Heart right ventricle (tissue), 16 donors: ENCODE results near the gene COL7A1. TPM values are rescaled to one million over a fixed set of nuclear protein-coding genes. Genes with fewer than 3 reads are reported as not detected.

Experiments used
- ATAC-seq, 8 donors: fragments of 200-7000 bp; cut with Tn5 transposase; one replicate each; pipeline ENCODE4 v1.9.1; 2020; ENCODE audit warnings: mild to moderate bottlenecking in 8 of 8, moderate library complexity in 8 of 8, moderate number of reproducible peaks in 1 of 8
- DNase-seq, 2 donors: peaks; one replicate each; pipeline ENCODE4 v3.0.0-alpha.2; 2020
- H3K27ac ChIP-seq, 10 donors: fragments of 200-600 bp; sonication (generic) in 2 of 10; one replicate each; pipeline versions ENCODE4 v1.5.0 to v1.8.0; 2020 to 2022; ENCODE audit warnings: mild to moderate bottlenecking in 3 of 10
- H3K27me3 ChIP-seq, 7 donors: fragments of 200-600 bp; one replicate each; pipeline ENCODE4 v1.8.0; 2021 to 2022; ENCODE audit warnings: mild to moderate bottlenecking in 2 of 7
- H3K36me3 ChIP-seq, 9 donors: fragments of 200-600 bp; sonication (generic) in 1 of 9; one replicate each; pipeline versions ENCODE4 v1.5.0 to v1.8.0; 2020 to 2022; ENCODE audit warnings: mild to moderate bottlenecking in 2 of 9
- H3K4me1 ChIP-seq, 9 donors: fragments of 200-600 bp; sonication (generic) in 1 of 9; one replicate each; pipeline versions ENCODE4 v1.5.0 to v1.8.0; 2020 to 2022; ENCODE audit warnings: mild to moderate bottlenecking in 4 of 9
- H3K4me3 ChIP-seq, 10 donors: fragments of 200-600 bp; sonication (generic) in 2 of 10; one replicate each; pipeline versions ENCODE4 v1.5.0 to v1.8.0; 2020 to 2022; ENCODE audit warnings: mild to moderate bottlenecking in 7 of 10, moderate library complexity in 2 of 10
- H3K9me3 ChIP-seq, 11 donors: fragments of 200-600 bp in 10 of 11; sonication (generic) in 2 of 11; one replicate each; pipeline versions ENCODE4 v1.5.0 to v1.8.0; 2013 to 2022; ENCODE audit warnings: mild to moderate bottlenecking in 2 of 11, control low read depth in 1 of 11, moderate library complexity in 1 of 11
- WGBS, 2 donors: extraction: QIAGEN DNeasy Blood & Tissue Kit; methylation state at CpG; one replicate each; pipeline ENCODE4 v1.1.7; 2013; ENCODE audit warnings: inconsistent platforms in 1 of 2; 5-methylcytosine and 5-hydroxymethylcytosine counted together
- intact Hi-C, 10 donors: fragments of 100-400 bp; cut with DNase I; formaldehyde crosslinking; loops; one replicate each; pipeline versions ENCODE4 v1.11.1 to v1.14.2; 2022
- polyA plus RNA-seq, 2 donors: library from polyadenylated mRNA; stranded (reverse); fragments of 200-250 nt; gene quantifications; one replicate each; pipeline ENCODE4 v1.2.3, GENCODE V29; 2013
- total RNA-seq, 10 donors: library from RNA; stranded (reverse); fragmentation: NEBNext Ultra II Directional in 3 of 10; extraction: Animal tissue kit (Norgen Biotek cat#: 25700) in 3 of 10; gene quantifications; one replicate each; pipeline versions ENCODE4 v1.2.1 to v1.2.4, GENCODE V29; 2021 to 2023
- TF ChIP-seq, protein P1 (sequence below), 9 donors: fragments of 200-600 bp; sonication (generic) in 2 of 9; IDR thresholded peaks; one replicate each; pipeline versions ENCODE4 v1.5.0 to v1.8.0; 2021 to 2022; ENCODE audit warnings: antibody characterized with exemption in 9 of 9, mild to moderate bottlenecking in 5 of 9, moderate library complexity in 1 of 9
- donor health status: Arrhythmogenic right ventricular cardiomyopathy.
- donor health status: ischemic (EF 13 %, LVEDD 7.1; RV severe dilation, severe dysfunction).
- donor health status: healthy with polysubstance abuse.
- donor health status: DM: no; HTN: yes; CAD: no.
- donor health status: DM: no; HTN: no; CAD: no.
- donor health status: ischemic (EF 25% LVEDD 6.9; RV normal size, moderate dysfunction).
- donor health status: ischemic (EF 25% LVEDD 5.7; RV mildly dilated, moderate dysfunction).
- donor health status: healthy.
- donor health status: DM: yes; HTN: yes; CAD: no.
- donor health status: Ischemic cardiomyopathy.
- donor health status: ischemic (EF 35%, LVEDD 5.7; RV mildly dilated, moderate dysfunction).
- donor health status: nonischemic (EF 11% LVEDD 7.7; RV severe dilation, severe dysfunction).
- donor health status: DM: yes; HTN: yes; CAD: no.
- donor health status: PGD.
- donor health status: ischemic (EF 29% LVEDD 5.4; RV normal size, mild dysfunction).
- donor health status: nonischemic (EF 23%, LVEDD 6.1; RV moderate dilation, normal function).

The COL7A1 gene
- total and polyA plus RNA-seq, 12 donors = 6.1 to 63.5 (median 12.6) TPM

DNA sequence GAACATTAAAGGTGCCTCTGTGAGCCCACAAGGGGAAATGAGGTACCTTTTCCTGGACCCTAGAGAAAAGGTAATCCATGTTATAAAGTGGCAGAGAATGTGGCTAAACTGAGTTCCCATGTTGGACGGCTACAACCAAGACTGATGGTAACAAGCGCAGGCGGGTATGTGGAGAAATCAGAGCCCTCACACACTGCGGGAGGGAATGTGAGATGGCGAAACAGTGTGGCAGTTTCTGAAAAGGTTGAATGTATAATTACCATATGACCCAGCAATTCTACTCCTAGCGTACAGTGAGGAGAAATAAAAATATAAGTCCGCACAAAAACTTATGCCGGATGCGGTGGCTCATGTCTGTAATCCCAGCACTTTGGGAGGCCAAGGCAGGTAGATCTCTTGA lies 67.1 kb downstream of the COL7A1 start:
- H3K4me1 ChIP-seq = peaks cover 0 to 42% (median 0%) of the 10 kb centered on the region in 9 donors
- H3K27me3 ChIP-seq = no peaks in the 10 kb centered on the region
- 92 to 98% methylated on average over 9 of the region's 9 CpGs for WGBS, 2 donors
- no peak overlapping the region for H3K4me3 ChIP-seq
- peaks cover 0 to 58% (median 0%) of the 10 kb centered on the region in 9 donors for H3K36me3 ChIP-seq
- peak overlapping the region in 1 of 10 donors; percentile 40 for H3K27ac ChIP-seq
- ATAC-seq (no peak), DNase-seq (no peak)
- intact Hi-C loops = no loop called here
- TF ChIP-seq, protein P1, sequence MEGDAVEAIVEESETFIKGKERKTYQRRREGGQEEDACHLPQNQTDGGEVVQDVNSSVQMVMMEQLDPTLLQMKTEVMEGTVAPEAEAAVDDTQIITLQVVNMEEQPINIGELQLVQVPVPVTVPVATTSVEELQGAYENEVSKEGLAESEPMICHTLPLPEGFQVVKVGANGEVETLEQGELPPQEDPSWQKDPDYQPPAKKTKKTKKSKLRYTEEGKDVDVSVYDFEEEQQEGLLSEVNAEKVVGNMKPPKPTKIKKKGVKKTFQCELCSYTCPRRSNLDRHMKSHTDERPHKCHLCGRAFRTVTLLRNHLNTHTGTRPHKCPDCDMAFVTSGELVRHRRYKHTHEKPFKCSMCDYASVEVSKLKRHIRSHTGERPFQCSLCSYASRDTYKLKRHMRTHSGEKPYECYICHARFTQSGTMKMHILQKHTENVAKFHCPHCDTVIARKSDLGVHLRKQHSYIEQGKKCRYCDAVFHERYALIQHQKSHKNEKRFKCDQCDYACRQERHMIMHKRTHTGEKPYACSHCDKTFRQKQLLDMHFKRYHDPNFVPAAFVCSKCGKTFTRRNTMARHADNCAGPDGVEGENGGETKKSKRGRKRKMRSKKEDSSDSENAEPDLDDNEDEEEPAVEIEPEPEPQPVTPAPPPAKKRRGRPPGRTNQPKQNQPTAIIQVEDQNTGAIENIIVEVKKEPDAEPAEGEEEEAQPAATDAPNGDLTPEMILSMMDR (IDR thresholded peaks at IDR 0.05) = no peak
- no peaks in the 10 kb centered on the region for H3K9me3 ChIP-seq

DNA sequence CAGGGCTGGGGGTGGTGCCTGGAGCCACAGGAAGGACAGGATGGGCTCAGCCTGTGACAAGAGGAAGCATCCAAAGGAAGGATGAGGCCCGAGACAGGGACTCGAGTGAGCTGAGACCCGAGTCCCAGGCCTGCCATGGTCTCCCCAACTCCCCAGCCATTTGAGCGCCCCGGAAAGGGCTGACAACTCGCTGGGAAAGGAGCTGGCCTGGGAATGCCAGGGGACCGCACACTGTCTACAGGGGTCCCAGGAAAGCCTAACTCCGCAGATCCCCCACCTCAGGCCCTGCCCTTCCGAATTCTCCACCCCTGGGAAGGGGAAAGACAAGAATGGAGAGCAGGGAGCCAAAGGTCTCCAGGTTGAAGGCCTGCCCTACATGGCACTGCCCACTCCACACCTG lies 70.2 kb downstream of the COL7A1 start:
- WGBS, 2 donors = 89 to 95% methylated on average over 9 of the region's 9 CpGs
- Histone ChIP-seq H3K27ac (no peak overlapping the region), H3K27me3 (no peaks in the 10 kb centered on the region), H3K9me3 (no peaks in the 10 kb centered on the region), H3K36me3 (peaks cover 0 to 69% (median 0%) of the 10 kb centered on the region in 9 donors), H3K4me3 (no peak overlapping the region), H3K4me1 (peaks cover 0 to 26% (median 0%) of the 10 kb centered on the region in 9 donors)
- ATAC-seq (no peak), DNase-seq (no peak)
- TF ChIP-seq, protein P1 (IDR thresholded peaks at IDR 0.05) = no peak
- intact Hi-C loops = no loop called here

DNA sequence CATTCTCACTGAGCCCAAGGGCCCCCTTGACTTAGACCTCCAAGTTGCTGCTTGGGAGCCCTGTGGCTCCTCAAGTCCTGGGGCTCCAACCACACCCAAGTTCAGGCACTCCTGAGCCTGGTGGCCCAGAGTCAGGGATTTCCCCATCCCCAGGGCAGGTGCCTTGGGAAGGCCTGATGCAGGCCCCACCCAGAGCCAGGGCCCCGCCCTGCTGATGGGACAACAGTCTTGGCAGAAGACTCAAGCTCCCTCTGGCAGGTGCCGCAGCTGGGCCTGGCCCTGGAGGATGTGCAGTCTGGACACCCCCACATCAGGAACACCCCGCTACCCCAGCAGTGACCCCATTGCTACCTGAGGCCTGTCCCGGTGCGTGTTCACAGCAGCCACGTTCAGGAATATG lies 73.5 kb downstream of the COL7A1 start:
- Histone ChIP-seq H3K36me3 (peaks cover 0 to 59% (median 0%) of the 10 kb centered on the region in 9 donors), H3K4me3 (no peak overlapping the region), H3K9me3 (no peaks in the 10 kb centered on the region), H3K27me3 (no peaks in the 10 kb centered on the region), H3K27ac (no peak overlapping the region), H3K4me1 (no peaks in the 10 kb centered on the region)
- DNase-seq = no peak
- WGBS, 2 donors = 83 to 98% methylated on average over 6 of the region's 6 CpGs
- no peak for ATAC-seq
- TF ChIP-seq, protein P1 (IDR thresholded peaks at IDR 0.05) = no peak
- intact Hi-C loops = no loop called here

DNA sequence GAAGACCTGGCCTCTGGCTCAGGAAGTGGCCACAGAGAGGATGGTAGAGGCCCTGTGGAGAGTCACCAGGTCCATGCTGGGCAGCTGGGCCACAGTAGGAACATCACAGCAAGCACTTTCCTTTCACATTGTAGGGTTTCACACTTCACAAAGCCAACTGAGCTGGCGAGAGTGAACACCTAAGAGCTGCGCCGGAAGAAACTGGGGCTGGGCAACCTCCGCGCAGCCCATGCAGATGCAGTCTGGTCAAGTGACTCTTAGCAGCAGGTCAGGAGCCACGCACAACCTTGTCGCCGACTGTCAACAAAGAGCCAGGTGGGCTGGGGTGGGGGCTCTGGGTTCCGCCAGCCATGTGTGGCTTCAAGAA lies 75.9 kb downstream of the COL7A1 start:
- peaks cover 0 to 4% (median 0%) of the 10 kb centered on the region in 9 donors for H3K4me1 ChIP-seq
- intact Hi-C loops = no loop called here

More for the DNA sequence above, 75.9 kb downstream of the COL7A1 start:
- no peak for DNase-seq
- H3K27ac ChIP-seq = no peak overlapping the region
- H3K4me3 ChIP-seq = no peak overlapping the region
- peaks cover 0 to 43% (median 0%) of the 10 kb centered on the region in 9 donors for H3K36me3 ChIP-seq
- WGBS, 2 donors = 96 to 97% methylated on average over 9 of the region's 9 CpGs
- no peaks in the 10 kb centered on the region for H3K27me3 ChIP-seq
- TF ChIP-seq, protein P1 (IDR thresholded peaks at IDR 0.05) = no peak
- H3K9me3 ChIP-seq = no peaks in the 10 kb centered on the region
- no peak for ATAC-seq
